Fibroblast of the aortic adventitia (primary cell): ENCODE data around the gene SPANXD. TPM values are rescaled to one million over a fixed set of nuclear protein-coding genes. Genes with fewer than 3 reads are reported as not detected.

Source experiments
- DNase-seq: peaks from one replicate; pipeline ENCODE4 v3.0.0-alpha.2; 2010; ENCODE audit warnings: low read depth
- H3K4me3 ChIP-seq: 2 replicates; pipeline ENCODE4 v1.5.1; 2011; ENCODE audit warnings: low read depth, mild to moderate bottlenecking, control low read depth, low read length, moderate library complexity
- total RNA-seq: library from RNA; depleted of rRNA; stranded (reverse); fragments of >200 nt; gene quantifications from 2 replicates; pipeline ENCODE4 v1.2.3, GENCODE V29; 2012; ENCODE audit warnings: low replicate concordance
- TF ChIP-seq, protein P1 (sequence below): IDR thresholded peaks from 2 replicates; pipeline ENCODE4 v1.5.1; 2011; ENCODE audit warnings: mild to moderate bottlenecking, low read length, control low read depth, inconsistent platforms; ENCODE audit not compliant: insufficient read depth

SPANXD gene
- total RNA-seq, 1 donor: not detected

DNA sequence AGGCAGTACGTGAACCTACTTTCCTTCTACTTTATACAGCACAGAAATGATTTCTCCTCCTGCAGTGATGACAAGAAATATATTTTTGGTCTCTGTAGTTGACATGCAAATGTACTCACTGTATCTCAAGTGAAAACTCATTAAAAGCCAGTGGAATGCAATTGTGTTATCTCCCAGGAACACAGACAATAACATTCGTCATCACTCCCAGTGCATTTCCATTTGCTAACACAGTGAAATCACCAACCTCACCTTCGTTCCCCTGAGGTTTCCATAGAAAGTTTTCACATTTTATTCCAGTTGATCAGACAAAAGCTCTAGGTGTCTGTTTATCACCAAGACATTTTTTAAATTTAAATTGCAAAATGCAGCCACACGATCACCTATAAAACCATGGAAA lies 2.5 kb upstream of the SPANXD start:
- DNase-seq: no peak
- TF ChIP-seq, protein P1, sequence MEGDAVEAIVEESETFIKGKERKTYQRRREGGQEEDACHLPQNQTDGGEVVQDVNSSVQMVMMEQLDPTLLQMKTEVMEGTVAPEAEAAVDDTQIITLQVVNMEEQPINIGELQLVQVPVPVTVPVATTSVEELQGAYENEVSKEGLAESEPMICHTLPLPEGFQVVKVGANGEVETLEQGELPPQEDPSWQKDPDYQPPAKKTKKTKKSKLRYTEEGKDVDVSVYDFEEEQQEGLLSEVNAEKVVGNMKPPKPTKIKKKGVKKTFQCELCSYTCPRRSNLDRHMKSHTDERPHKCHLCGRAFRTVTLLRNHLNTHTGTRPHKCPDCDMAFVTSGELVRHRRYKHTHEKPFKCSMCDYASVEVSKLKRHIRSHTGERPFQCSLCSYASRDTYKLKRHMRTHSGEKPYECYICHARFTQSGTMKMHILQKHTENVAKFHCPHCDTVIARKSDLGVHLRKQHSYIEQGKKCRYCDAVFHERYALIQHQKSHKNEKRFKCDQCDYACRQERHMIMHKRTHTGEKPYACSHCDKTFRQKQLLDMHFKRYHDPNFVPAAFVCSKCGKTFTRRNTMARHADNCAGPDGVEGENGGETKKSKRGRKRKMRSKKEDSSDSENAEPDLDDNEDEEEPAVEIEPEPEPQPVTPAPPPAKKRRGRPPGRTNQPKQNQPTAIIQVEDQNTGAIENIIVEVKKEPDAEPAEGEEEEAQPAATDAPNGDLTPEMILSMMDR: no peak
- H3K4me3 ChIP-seq: no peak overlapping the region

DNA sequence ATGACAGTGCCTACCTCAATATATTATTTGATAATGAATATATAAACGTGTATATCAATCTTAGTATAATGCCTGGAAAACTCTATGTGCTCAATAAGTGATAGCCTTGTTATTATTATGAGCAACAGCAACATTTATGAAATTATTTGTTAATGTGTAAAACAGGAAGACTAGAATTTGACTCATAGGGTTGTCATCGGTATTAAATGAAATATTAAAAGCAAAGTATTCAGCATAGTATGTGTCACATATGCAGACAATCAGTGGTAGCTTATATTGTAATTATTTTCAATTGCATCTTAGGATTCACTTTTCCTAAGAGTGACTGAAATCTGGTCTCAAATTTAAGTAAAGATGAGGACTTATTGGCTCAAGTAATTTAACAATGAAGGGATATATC lies 24.6 kb downstream of the SPANXD start:
- no peak overlapping the region for H3K4me3 ChIP-seq
- no peak for DNase-seq
- TF ChIP-seq, protein P1: no peak

DNA sequence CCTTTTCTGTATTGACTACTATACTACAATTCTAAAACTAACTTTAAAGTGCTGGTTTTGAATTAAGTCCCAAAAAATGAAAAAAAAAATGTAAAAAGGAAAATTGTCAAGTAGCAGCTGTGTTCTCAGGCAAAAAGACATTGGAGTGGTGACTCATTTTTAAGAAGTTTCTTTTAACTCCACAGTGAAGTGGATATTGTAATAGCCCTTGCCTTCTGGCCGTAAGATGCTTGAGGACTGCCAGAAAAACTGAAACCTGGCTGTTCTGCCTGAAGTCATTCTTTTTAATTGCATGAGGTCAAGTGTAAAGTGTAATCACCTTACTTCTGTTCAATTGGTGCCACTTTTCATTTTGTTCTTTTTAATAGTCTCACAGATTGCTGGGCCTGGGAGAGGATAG lies 28.9 kb downstream of the SPANXD start:
- peak; percentile 21 for DNase-seq
- TF ChIP-seq, protein P1: no peak
- H3K4me3 ChIP-seq: no peak overlapping the region

DNA sequence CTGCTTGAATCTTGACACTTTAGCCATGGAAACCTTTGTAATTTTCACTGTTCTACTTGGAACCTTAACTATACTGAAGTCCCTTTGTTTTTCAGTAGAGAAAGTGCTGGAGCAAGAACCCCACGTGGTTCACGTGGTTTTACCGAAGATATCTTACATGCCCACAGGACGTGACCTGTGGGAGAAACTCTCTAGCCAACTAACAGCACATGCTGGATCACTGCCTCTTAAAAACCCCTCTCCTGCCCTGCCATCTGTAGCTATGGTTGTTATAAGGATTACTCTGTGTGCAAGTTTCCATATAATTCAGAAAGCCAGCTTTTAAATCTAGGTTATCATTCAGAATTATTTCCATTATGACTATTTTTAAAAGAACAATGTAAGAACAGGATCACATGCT lies 30.2 kb downstream of the SPANXD start:
- no peak for DNase-seq
- TF ChIP-seq, protein P1: no peak
- no peak overlapping the region for H3K4me3 ChIP-seq

DNA sequence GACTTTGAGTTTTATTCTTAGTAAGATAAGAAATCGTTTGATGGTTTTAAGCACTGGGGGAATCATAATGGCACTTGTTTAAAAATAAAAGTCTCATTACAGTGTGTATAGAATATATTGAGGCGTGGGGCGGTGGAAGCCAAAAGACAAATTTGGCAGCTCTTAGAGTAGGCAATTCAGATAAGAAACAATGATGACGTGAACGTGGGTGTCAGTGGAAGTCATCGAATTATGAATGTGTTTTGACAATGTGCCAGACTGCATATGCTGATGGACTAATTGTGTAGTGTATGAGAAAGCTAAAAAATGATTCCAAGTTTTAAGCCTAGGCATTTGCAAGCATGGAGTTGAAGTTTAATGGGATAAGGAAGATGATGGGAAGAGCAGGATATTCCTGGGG lies 35.8 kb downstream of the SPANXD start:
- H3K4me3 ChIP-seq: no peak overlapping the region
- peak; percentile 56 for DNase-seq
- TF ChIP-seq, protein P1: no peak

DNA sequence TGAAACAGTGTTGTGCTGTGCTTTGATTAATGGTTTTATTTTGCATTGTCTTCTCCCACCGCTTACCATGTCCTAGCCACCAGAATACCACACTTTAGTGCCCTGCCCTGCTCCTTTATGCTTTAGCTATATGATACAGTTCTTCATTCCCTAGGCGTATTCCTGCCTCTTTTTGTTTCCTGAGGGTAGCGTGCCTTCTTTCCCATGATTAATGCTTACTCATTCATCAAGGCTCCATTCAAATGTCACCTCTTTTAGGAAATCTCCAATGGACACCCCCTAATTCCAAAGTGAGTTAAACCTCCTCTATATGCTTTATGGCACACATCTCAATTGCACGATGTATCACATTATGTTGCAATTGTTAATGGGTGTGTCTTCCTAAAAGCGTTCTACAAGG lies 46.3 kb downstream of the SPANXD start:
- TF ChIP-seq, protein P1: no peak
- peak; percentile 0 for DNase-seq
- no peak overlapping the region for H3K4me3 ChIP-seq

Other genes starting within 250 kb of the SPANXD start
- not detected in 2 replicates for gene SPANXA1, start 114.0 kb downstream of the SPANXD start, total RNA-seq
- gene SPANXA2, start 109.0 kb downstream of the SPANXD start, total RNA-seq: not detected in 2 replicates
- gene MAGEC3, start 139.6 kb upstream of the SPANXD start, total RNA-seq: 0.27 TPM in 1 of 2 replicates, not detected in the other
- gene MAGEC1, start 205.2 kb upstream of the SPANXD start, total RNA-seq: not detected in 2 replicates